Measurements from ENCODE around the gene MAML2. TPM values are rescaled to one million over a fixed set of nuclear protein-coding genes. Genes with fewer than 3 reads are reported as not detected.

Gene MAML2
- total and polyA plus RNA-seq, 2 of the 8 experiments (the other 6 are each of a cell fraction or from before 2014, with no cell fraction given): 3.8 to 6.6 TPM

GRCh38 chr11:96044747-96045146 is 298.2 kb downstream of the MAML2 start:
- no peak for FAIRE-seq
- 91% methylated on average over 2 of the region's 2 CpGs; no CpG with 5 or more reads in 1 of the 2 experiments for WGBS, 2 experiments (ENCODE audit: extremely low coverage in 1 of 2, insufficient coverage in 1 of 2, insufficient read length in 1 of 2, insufficient replicate concordance in 2 of 2, low coverage in 1 of 2, low lambda C conversion rate in 2 of 2, missing lambda C conversion rate in 1 of 2)

More at GRCh38 chr11:96044747-96045146, 298.2 kb downstream of the MAML2 start:
- Histone ChIP-seq H2BK20ac (ENCODE audit: low read length) (no peak overlapping the region), H3K23me2 (ENCODE audit: low read depth, low read length) (no peaks in the 10 kb centered on the region), H3K27me3 (replicated peaks in 1 of 4; ENCODE audit: control insufficient read depth in 3 of 4, extremely low read depth in 1 of 4, insufficient read depth in 3 of 4, low read length in 3 of 4) (no peaks in the 10 kb centered on the region), H3K9ac (replicated peaks in 1 of 4; ENCODE audit: extremely low read depth in 1 of 4, low read depth in 3 of 4, low read length in 3 of 4) (no peak overlapping the region), H2AK5ac (ENCODE audit: low read depth, low read length) (no peak overlapping the region), H3K23ac (ENCODE audit: insufficient read length) (no peak overlapping the region), H2AFZ (ENCODE audit: low read length) (no peak overlapping the region), H3K27ac (ENCODE audit: low read depth, low read length) (no peak overlapping the region), H2BK12ac (ENCODE audit: low read depth, low read length) (no peak overlapping the region; the same call in 1 of the 2 replicates), H4K5ac (ENCODE audit: insufficient read length, low read depth, low read length) (no peak overlapping the region), H3K18ac (ENCODE audit: extremely low read depth, low read length) (no peak overlapping the region), H2BK120ac (replicated peaks; ENCODE audit: low read depth, low read length) (no peak overlapping the region), H4K8ac (ENCODE audit: extremely low read depth, insufficient read depth, low read length) (no peak overlapping the region), H3K4me1 (replicated peaks in 1 of 4; ENCODE audit: control insufficient read depth in 3 of 4, insufficient read depth in 4 of 4, low read length in 3 of 4) (peaks cover 2 to 7% (median 4%) of the 10 kb centered on the region in 4 experiments; a peak in 5 of 7 replicates), H4K91ac (replicated peaks; ENCODE audit: insufficient read length, low read length) (no peak overlapping the region), H2BK5ac (ENCODE audit: low read depth, low read length) (no peak overlapping the region), H3K9me3 (ENCODE audit: insufficient read depth in 2 of 2, low read depth in 1 of 2, low read length in 1 of 2) (no peaks in the 10 kb centered on the region), H3K56ac (replicated peaks; ENCODE audit: insufficient read length, low read depth, low read length) (no peak overlapping the region), H3K79me2 (ENCODE audit: control insufficient read depth in 1 of 2, insufficient read depth in 2 of 2, low read length in 2 of 2) (no peaks in the 10 kb centered on the region), H3K79me1 (ENCODE audit: low read depth, low read length) (no peaks in the 10 kb centered on the region), H4K20me1 (replicated peaks in 1 of 2; ENCODE audit: control insufficient read depth in 1 of 2, insufficient read depth in 2 of 2, low read length in 2 of 2) (no peaks in the 10 kb centered on the region), H3K36me3 (ENCODE audit: control insufficient read depth in 2 of 4, insufficient read depth in 4 of 4, low read length in 3 of 4) (no peaks in the 10 kb centered on the region), H3K4me3 (ENCODE audit: extremely low read depth in 1 of 4, insufficient read depth in 2 of 4, low read depth in 3 of 4, low read length in 4 of 4) (no peak overlapping the region), H2BK15ac (ENCODE audit: low read length) (no peak overlapping the region), H3K14ac (ENCODE audit: insufficient read length) (no peak overlapping the region), H3K4me2 (ENCODE audit: insufficient read depth in 1 of 2, low read depth in 2 of 2, low read length in 2 of 2) (no peak overlapping the region), H3K4ac (replicated peaks; ENCODE audit: insufficient read length, low read depth, low read length) (no peak overlapping the region)
- POLR2A ChIA-PET (ENCODE audit: partially characterized antibody): no interaction called here
- no peak for DNase-seq (ENCODE audit: low read depth in 1 of 2, low spot score in 2 of 2)
- TF ChIP-seq, protein P1, sequence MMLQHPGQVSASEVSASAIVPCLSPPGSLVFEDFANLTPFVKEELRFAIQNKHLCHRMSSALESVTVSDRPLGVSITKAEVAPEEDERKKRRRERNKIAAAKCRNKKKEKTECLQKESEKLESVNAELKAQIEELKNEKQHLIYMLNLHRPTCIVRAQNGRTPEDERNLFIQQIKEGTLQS (IDR thresholded peaks at IDR 0.05; ENCODE audit: insufficient read depth, low read depth, low read length): no peak
- CTCF ChIA-PET (ENCODE audit: partially characterized antibody): interaction anchor here (1.5 to 5.6 kb wide), 2 partner anchors 10 to 298 kb away, joined by 3 to 44 read pairs; partner anchors contain the start of gene MAML2
